GM18867 (cell line): Measurements from ENCODE around the gene KRT84.

Experiments
- ATAC-seq: cut with Tn5 transposase; IDR thresholded peaks from one replicate; pipeline ENCODE4 v1.9.1; 2021; ENCODE audit warnings: mild to moderate bottlenecking, moderate library complexity; ENCODE audit not compliant: unreplicated experiment

KRT84 gene, protein sequence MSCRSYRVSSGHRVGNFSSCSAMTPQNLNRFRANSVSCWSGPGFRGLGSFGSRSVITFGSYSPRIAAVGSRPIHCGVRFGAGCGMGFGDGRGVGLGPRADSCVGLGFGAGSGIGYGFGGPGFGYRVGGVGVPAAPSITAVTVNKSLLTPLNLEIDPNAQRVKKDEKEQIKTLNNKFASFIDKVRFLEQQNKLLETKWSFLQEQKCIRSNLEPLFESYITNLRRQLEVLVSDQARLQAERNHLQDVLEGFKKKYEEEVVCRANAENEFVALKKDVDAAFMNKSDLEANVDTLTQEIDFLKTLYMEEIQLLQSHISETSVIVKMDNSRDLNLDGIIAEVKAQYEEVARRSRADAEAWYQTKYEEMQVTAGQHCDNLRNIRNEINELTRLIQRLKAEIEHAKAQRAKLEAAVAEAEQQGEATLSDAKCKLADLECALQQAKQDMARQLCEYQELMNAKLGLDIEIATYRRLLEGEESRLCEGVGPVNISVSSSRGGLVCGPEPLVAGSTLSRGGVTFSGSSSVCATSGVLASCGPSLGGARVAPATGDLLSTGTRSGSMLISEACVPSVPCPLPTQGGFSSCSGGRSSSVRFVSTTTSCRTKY

DNA sequence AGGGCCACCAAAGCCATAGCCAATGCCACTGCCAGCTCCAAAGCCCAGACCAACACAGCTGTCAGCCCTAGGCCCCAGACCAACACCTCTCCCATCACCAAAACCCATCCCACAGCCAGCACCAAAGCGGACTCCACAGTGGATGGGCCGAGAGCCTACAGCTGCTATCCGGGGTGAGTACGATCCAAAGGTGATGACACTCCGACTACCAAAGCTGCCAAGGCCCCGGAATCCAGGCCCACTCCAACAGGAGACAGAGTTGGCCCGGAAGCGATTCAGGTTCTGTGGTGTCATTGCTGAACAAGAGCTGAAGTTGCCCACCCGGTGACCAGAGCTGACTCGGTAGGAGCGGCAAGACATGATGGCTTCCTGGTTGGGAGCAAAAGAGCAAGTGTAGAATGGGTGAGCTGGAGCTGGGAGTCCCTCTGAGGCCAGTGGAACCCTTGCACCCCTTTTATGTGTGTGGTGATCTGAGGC, at the start of gene KRT84:
TSS of gene KRT84 (minus strand) at position 427 of the 477 bp plus-strand sequence. CDS start at position 360, 67 bp downstream.
- no peak for ATAC-seq

DNA sequence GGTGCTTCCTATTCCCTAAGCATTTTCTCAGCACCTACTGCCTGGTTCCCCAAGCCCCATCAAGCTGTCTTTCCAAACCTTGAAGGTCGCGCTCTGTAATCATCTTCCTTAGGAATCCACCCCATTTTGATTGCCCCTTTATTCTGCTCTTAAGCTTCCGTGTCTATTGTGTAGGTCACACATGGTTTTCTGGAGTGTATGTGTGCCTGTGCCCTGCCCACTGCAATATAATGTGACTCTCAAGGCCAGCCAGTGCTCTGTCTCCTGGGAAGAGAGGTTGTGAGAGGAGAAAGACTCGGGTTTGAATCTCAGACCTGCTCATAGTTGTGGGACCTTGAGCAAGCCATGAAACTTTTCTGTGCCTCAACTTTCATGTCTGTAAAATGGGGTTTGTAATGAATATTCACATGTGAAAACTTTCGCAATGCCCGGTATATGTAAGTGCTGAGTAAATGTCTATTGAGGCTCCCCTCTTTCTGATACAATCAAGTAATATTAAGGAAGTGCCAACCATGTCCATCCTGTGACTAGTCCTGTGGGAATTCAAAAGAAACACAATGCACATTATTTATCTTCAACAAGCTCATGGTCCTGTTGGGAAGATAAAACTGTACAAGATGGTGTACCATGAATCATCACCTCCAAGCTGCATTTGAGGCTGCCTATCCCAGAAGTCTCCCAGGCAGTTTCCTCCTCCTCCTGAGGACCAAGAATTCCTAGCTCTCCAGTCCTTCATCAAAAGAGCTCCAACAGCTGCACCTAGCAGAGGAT, 49.5 kb upstream of the KRT84 start:
- no peak for ATAC-seq

DNA sequence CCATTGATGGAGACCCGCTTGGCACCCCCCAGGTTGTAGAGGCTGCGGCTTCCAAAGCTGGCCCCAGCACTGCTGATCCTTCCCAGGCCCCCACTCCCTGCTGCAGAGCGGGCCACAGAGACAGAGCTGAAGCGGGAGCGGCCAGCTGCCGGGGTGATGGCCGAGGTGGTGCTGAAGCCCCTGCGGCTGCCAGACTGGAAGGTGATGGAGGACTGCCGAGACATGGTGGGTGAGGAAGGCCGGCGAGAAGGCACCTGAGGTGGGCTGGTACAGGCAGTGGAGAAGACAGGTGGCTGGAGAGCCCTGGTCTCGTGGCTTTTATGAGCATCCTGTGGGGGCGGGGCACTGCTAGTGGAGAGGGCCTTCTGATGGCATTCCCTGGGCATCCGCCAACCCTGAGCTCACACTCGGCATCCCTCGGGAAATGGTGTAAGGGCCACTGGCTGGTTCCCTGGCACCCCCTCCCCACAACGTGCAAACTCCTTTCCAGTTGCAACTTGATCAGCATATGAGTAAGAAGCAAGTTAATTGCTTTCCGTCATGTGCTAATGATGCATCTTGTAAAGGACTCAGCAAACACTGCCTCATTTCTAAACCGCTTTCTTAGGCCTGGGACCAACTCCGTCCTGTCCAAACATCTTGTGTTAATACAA, 48.8 kb upstream of the KRT84 start, which contains the start of gene KRT75:
TSS of gene KRT75 (minus strand) at position 291 of the 653 bp plus-strand sequence. CDS start at position 224, 67 bp downstream.
- ATAC-seq = no peak

DNA sequence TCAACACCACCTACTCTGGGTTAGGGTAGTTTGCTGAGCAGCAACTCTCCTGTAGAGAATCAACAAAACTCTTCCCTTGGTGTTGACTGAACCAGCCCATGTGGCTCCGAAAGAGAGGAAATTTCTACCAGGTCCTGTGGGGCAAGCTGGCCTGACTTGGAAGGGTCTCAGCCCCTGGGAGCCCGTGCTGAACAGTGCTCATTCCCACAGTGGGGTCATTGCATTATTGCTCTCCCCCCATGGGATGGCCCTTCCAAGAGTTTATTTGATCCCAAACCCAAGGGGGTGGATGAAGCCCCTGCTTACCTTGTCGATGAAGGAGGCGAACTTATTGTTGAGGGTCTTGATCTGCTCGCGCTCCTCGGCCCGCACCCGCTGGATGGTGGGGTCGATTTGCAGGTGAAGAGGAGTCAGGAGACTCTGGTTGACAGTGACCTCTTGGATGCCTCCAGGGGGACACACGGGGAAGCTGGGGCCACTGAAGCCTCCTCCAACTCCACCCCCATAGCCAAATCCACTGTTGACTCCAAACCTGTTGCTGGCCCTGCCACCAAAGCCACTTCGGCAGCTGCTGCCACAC, 48.1 kb upstream of the KRT84 start:
- no peak for ATAC-seq

DNA sequence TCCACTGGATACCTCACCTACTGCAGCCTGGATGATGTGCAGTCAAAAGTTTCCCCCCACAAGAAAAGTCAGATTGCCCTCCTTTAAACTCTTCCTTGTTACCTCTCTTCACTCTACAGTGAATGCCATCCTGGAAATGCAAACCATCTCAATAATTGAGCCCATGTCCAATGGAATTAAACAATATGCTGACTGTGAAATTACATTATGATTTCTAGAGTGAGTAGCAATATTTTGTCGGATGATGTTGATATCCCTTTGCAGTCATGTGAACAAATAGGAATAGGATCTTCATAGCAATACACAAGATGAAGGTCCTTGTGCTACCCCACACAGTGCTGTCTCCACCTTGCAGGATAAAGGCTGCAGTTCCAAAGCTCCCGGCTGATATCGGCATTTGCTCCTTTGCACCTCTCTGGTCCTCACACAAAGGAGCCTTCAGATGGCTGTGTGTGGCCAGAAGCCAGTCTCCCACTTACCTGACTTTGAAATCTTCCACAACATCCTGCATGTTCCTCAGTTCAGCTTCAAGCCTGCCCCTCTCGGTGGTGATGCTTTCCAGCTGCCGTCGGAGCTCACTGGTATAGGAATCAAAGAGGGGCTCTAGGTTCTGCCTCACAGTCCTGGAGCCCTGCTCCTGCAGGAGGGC, 47.2 kb upstream of the KRT84 start:
- no peak for ATAC-seq

DNA sequence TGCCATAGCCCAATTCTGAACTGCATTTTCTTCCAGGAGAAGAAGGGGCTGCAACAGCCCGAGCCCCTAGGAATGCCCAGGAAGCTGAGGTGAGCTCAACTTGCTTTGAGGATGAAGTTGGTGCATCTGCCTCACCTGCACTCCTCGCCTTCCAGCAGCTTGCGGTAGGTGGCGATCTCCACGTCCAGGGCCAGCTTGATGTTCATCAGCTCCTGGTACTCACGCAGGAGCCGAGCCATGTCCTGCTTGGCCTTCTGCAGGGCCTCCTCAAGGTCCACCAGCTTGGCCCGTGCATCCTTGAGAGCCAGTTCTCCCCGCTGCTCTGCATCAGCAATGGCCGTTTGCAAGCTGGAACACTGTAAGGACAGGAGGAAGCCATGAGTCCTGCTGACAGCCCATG, 42.7 kb upstream of the KRT84 start:
- ATAC-seq = no peak

DNA sequence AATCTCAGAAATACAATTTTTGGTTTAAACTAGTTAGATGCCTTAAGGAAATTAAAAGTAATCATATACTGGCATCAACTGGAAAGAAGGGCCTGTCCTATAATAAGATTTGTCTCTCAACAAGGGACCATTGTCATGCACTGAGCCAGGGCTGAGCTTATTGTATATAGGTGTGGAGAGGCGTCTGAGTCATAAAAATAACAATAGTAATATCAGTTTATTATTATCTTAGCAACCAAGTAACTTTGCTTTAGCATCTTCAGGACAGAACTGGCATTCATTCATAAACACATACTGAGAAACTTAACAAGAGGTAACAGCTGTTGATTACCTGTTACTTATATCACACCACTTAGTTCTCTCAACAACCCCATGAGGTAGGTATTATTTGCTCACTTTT, 41.6 kb upstream of the KRT84 start:
- no peak for ATAC-seq

DNA sequence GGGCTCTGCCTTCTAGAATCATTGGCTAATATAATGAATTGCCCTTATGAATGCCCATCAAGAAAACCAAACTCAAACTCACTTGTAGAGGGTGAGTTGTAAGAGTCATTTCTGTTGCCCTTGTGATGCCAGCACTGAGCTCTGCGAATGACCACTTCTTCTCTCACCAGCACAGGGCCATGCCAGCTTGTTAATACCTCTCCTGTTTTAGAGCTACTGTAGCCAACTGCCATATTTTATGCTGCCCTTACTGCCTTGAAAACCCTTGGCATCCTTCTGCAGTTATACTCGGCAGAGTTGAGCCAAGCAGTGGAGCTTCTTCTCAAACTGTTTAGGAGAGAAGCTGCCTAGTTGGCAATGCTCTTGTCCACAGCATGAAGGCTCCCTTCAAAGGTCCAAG, 40.6 kb upstream of the KRT84 start:
- no peak for ATAC-seq

DNA sequence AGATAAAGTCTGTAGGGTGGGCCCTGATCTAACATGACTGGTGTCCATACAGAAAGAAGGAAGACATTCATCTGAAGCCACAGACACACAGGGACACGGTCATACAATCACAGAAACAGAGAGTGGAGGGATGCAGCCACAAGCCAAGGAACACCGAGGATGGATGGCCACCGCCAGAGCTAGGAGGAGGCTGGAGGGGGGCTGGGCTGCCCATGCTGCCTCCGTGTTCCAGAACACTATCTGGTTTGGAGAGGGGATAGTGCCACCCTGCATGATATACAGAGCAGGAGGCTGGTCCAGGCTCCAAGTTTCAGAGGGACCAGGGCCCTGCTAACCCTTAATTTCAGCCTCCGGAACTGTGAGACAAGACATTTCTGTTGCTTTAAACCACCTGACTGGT, 40.0 kb upstream of the KRT84 start:
- ATAC-seq = no peak

DNA sequence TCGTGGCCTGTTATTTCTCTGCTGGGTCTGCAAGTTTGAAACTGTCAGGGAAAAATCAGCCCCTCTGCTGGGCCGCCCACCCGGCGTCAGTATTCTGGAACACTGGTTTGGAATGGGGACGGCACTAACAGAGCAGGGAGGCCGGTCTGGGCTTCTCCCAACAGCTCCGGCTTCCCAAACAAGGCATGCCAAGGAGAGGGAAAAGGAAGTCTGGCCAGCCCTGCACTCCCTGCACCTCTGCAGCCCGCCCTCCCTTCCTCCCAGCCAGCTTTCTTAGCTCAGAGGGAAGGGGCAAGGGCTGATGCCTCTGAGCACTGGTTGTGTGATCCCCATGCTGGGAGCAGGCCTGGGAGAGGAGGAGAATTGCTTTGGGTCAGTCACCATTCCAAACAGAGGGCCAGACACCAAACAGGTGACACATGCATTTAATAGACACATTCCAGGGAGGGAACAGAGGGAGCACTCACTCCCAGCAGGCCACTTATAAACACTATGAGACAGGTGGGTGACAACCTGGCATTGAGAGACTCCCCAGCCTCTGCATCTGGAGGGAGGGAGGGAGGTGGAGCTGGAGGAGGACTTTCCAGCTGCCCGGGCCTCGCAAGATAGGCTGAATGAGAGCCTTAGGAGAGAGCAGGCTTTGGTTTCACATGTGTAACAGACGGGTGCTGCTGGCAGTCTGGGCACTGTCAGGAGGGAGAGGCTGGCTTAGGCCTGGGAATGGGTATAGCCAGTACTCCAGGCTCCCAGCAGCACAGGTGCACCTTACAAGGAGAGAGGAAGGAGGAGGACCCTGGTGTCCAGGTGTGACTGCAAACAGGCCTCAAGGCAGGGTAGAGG, 38.4 kb upstream of the KRT84 start:
- no peak for ATAC-seq

DNA sequence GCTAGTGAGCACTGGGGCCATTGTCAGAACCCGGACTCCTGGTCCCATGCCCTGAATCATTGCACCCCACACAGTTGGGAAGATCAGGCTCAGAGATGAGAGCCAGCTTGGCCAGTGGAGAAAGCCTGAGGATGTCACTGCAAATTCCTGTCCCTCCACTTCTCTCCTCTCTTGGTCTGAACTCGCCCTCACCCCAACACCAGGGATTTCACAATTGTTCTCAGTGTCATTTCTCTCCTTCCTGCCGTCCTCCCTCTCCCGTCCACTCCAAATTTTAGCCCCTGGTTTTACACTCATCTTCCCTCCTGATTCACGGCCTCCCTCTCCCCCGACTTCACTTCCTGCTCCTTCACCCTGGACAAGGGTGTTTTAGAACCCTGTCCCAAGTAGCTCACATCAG, 37.6 kb upstream of the KRT84 start:
- no peak for ATAC-seq

DNA sequence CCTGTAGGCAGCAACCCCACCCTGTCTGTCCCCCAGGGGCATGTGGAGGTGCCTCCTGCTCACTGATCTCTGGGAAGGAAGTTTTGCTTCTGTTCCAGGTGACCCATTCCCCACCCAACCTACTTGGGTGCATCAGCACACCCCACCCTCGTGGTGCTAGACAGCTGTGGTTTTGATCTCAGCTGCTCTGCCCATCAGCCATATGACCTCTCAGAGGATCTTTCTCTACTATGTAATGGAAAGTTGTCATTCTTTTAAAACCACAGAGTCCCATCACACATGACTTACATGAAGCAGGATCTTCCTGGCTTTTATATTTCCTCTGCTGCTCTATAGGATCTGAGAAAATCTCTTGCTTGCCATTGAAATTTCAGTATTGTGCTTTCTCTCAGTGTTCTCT, 34.2 kb upstream of the KRT84 start:
- ATAC-seq = no peak

DNA sequence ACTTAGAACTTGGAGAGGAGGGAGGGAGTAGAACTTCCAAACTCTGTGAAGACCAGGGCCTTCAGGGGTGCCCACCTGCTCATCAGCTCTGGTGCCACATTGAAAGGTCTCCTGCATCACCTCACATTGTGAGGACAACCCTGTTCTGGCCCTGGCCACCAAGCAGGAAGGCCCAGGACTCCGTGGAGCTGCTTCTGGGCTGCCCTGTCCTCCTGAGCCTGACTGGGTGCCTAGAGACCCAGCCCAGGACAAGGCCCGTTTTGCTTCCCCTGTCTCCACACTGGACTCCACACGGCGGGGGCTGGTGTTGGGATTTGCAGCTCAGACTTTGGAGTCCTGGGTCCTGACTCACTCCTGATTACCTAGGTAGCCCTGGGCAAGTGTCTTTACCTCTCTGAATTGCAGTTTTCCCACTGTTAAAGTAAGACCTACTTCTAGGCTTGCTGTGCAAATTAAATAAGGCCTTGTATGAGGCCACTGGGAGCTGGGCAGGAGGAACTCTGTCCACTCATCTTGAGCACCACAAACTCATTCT, 33.2 kb upstream of the KRT84 start:
- no peak for ATAC-seq

DNA sequence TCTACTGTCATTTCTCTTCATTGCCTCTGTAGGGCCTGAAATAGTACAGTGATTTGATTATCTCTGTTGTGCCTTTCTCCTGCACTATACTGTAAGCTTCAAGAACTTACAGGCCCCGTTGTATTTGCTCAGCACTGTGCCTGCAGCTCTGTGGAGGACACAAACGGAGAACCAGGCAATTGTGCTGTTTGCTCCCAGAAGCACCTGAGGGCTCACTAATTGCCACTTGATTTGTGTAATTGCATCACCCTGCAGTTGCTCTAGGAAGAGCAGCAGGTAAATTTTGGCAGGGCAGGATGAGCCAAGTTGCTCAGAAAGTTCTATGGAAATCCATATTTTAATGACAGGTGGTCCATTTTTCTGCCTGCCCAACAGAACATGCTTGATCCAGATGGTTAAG, 32.3 kb upstream of the KRT84 start:
- ATAC-seq = no peak

DNA sequence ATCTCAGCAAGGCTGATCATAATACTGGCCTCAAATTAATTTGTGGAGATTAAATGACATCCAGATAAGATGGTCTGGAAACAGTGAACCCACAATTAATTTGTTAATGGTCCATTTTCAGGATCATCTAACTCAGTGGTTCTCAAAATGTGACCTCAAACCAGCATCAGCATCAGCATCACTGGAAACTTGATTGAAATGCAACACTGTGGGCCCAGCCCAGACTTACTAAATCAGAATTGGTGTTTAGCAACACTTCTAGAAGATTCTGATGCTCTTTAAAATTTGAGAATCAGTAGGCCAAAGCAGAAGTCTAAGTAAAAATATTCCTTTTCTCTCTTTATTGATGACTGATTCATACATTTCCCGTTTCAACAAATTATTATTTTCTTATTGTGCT, 31.3 kb upstream of the KRT84 start:
- no peak for ATAC-seq

DNA sequence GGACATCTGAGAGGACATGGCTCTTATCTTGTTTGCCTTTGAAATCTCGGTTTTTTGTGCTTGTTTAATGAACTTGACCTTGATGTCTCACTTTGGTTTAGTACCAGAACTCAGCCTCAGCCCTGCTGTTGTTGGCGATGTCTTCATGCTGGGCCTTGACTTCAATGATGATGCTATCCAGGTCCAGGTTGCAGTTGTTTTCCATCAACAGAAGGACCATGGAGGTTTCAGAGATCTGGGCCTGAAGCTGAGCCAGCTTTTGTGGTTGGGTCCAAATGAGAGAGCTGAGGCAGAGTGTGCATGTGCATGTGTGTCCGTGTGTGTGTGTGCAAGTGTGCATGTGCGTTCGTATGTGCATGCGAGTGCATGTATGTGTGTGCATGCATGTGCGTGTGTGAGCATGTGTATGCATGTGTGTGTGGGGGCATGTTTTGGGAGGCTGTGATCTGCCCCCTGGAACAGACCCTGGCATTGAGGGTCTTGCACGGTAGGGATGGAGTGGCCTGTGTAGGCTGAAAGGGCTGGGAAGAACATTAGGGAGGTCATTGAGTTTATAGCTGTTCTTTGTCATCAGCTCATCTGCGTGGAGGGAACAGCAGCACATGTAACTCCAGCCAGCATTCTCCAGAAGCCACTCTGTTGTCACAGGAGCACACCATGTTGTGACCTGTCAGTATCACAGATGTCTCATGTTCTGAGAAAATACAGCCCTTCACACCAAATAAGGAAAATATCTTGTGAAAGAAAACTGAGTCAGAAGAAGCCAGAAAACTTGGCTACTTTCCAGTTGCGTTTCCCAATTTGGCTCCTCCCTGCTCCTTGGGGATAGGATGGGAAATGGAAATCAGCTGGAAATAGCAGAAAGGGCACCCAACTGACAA, 30.7 kb upstream of the KRT84 start:
- ATAC-seq = no peak

DNA sequence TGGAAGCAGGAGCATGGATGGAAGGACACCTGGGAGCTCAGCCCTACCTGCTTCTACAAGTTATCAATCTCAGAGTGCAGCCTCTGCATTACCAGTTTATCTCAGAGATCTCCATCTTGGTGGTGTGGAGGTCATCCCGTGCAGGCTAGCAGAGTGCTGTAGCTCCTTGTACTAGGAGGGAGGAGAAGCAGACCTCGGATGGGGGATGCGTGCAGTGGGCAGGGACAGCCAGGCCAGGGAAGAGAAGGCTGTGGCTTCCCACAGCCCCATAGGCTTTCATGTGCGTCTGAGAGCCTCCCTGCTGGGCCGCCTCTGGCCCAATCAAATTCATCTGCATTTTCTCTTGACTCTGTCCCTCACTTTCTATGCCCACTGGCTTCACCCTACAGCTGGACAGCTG, 29.5 kb upstream of the KRT84 start:
- ATAC-seq = no peak

DNA sequence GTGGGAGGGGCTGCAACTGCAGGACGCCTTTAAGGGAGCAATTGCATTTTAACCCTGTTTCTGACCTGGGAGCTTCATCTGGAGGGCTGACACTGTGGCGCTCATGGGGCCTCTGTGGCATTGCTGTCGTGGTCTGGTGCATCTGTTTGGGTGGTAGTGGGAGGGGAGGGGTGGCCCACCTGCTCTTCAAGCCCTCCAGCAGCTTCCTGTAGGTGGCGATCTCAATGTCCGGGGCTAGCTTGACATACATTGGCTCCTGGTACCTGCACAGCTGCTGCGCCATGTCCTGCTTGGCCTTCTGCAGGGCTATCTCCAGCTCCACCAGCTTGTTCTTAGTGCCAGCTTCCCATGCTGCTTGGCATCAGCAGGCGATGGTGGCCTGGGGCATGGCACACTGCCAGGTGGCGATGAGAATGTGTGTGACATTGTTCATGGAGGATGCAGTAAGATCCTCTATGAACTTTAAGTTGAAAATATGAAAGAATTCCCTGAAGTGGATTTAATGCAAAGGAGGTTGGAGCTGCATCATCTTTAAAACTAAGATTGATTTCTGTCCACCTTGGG, 28.4 kb upstream of the KRT84 start:
- ATAC-seq = no peak
